Panc1 (cell line): Measurements from ENCODE around the gene WRNIP1. TPM values are rescaled to one million over a fixed set of nuclear protein-coding genes. Genes with fewer than 3 reads are reported as not detected.
A peak's percentile ranks its signal among the peaks of the same experiment; 100 is the strongest.

Source experiments
- ATAC-seq: fragments of 200-7000 bp; cut with Tn5 transposase; 2 replicates; pipeline ENCODE4 v1.9.1; 2020; ENCODE audit warnings: mild to moderate bottlenecking, moderate library complexity
- BruUV-seq: library from RNA; stranded (reverse); fragments of 400-500 nt; replicated peaks from 2 replicates; lab custom pipeline; 2021; lab: Mats Ljungman, UMichigan
- CTCF ChIA-PET: fragments of 300-600 bp; sonication (Branson Sonifier 250); formaldehyde crosslinking; loops from one replicate; lab custom pipeline; 2022; ENCODE audit warnings: antibody characterized with exemption; lab: Charles Lee
- POLR2A ChIA-PET: fragments of 300-600 bp; sonication (Branson Sonifier 250); formaldehyde crosslinking; loops from one replicate; lab custom pipeline; 2022; ENCODE audit warnings: antibody characterized with exemption; lab: Charles Lee
- DNase-seq: peaks from one replicate; pipeline ENCODE4 v3.0.0-alpha.2; 2010; ENCODE audit warnings: low read depth, low spot score
- H3K27ac ChIP-seq: 2 replicates; pipeline ENCODE4 v1.5.1; 2011; ENCODE audit warnings: mild to moderate bottlenecking, low read length, inconsistent platforms
- H3K27me3 ChIP-seq: fragments of 200-500 bp; sonication (Bioruptor generic); 2 replicates; pipeline ENCODE4 v1.6.0; 2014; ENCODE audit warnings: low read length, inconsistent platforms; ENCODE audit not compliant: control insufficient read depth, insufficient read depth
- H3K36me3 ChIP-seq: fragments of 200-500 bp; sonication (Bioruptor generic); 2 replicates; pipeline ENCODE4 v1.5.1; 2014; ENCODE audit warnings: inconsistent platforms, mild to moderate bottlenecking, low read length, moderate library complexity; ENCODE audit not compliant: control insufficient read depth, insufficient read depth
- H3K4me1 ChIP-seq: 2 replicates; pipeline ENCODE4 v1.5.1; 2011; ENCODE audit warnings: inconsistent platforms, mild to moderate bottlenecking, low read length, moderate library complexity; ENCODE audit not compliant: control insufficient read depth, insufficient read depth
- H3K4me3 ChIP-seq, 2 experiments: 2 replicates each; pipeline ENCODE4 v1.5.1; 2011 to 2012; ENCODE audit warnings: low read depth in 2 of 2, low read length in 2 of 2, mild to moderate bottlenecking in 2 of 2, inconsistent platforms in 1 of 2, moderate library complexity in 1 of 2
- H3K9me3 ChIP-seq: fragments of 200-500 bp; sonication (Bioruptor generic); 2 replicates; pipeline ENCODE4 v1.5.1; 2014; ENCODE audit warnings: low read depth, mild to moderate bottlenecking, inconsistent platforms, low read length, moderate library complexity; ENCODE audit not compliant: control insufficient read depth, insufficient read depth
- POLR2AphosphoS5 ChIP-seq: IDR thresholded peaks from 2 replicates; pipeline ENCODE4 v1.6.1; 2012; ENCODE audit warnings: mild to moderate bottlenecking, low read depth, low read length, moderate library complexity
- SIN3A ChIP-seq: IDR thresholded peaks from 2 replicates; pipeline ENCODE4 v1.6.1; 2012; ENCODE audit warnings: low read depth, mild to moderate bottlenecking, low read length, moderate library complexity, borderline replicate concordance; ENCODE audit not compliant: insufficient read depth
- TCF7L2 ChIP-seq: IDR thresholded peaks from 2 replicates; pipeline ENCODE4 v1.6.1; 2011; ENCODE audit warnings: mild to moderate bottlenecking, low read depth, low read length, inconsistent platforms
- in situ Hi-C: cut with HindIII; loops from 2 replicates; pipeline ENCODE4 v1.10.0; 2016; ENCODE audit warnings: low sequenced_read_pairs, low pct_unique_long_range_greater_than_20kb
- intact Hi-C: fragments of 100-400 bp; cut with micrococcal nuclease; formaldehyde crosslinking; loops from one replicate; pipeline ENCODE4 v1.10.0; 2022; ENCODE audit not compliant: unreplicated experiment
- total RNA-seq: library from RNA; stranded (reverse); gene quantifications from one replicate; pipeline ENCODE4 v1.2.1, GENCODE V29; 2021; ENCODE audit not compliant: unreplicated experiment
- TF ChIP-seq, protein P1 (sequence below), 2 experiments: IDR thresholded peaks; 2 replicates each; pipeline ENCODE4 v1.6.1; 2011 to 2012; ENCODE audit warnings: low read depth in 2 of 2, control low read depth in 1 of 2, low read length in 1 of 2, mild to moderate bottlenecking in 1 of 2, moderate library complexity in 1 of 2; ENCODE audit not compliant: insufficient read depth in 1 of 2
- TF ChIP-seq, protein P2 (sequence below): fragments of 450-650 bp; IDR thresholded peaks from 2 replicates; pipeline ENCODE4 v1.5.1; 2017; ENCODE audit warnings: mild to moderate bottlenecking

The WRNIP1 gene
- total RNA-seq, 1 experiment from 2014 or later, result 69.1 TPM

DNA sequence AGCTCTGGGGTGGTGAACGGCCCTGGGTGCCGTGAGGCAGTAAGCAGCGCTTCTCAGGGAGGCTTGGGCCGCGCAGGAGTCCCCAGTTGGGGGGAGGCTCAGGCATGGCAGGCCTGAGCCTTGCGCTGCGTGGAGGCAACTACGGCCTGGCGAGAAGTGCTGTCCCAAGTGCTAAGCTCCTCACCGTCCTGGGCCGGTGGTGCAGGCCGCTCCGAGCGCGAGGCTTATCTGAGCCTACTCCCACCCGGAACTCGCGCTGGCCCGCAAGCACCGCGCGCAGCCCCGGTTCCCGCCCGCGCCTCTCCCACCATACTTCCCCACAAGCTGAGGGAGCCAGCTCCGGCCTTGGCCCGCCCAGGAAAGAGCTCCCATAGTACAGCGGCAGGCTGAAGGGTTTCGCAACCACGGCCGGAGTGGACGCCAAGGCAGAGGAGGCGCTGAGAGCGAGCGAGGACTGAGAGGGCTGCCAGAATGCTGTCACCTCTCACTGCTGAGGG lies 1.8 kb upstream of the WRNIP1 start:
- Histone ChIP-seq H3K27me3 (no peaks in the 10 kb centered on the region), H3K36me3 (no peaks in the 10 kb centered on the region; the same call in 1 of the 2 replicates), H3K4me1 (peaks cover 17% of the 10 kb centered on the region), H3K4me3 (no peak overlapping the region), H3K27ac (no peak overlapping the region), H3K9me3 (0 out of 2 replicates have a peak, but pooled peaks cover 5% of the 10 kb centered on the region)
- no TSS peak for BruUV-seq
- ATAC-seq (no peak), DNase-seq (no peak)
- CTCF ChIA-PET, result interaction anchor here (0.7 kb wide), 1 partner anchor 226 kb away, joined by 3 read pairs; no protein-coding TSS in a partner anchor
- POLR2A ChIA-PET, result no interaction called here
- in situ Hi-C loops (no loop called here), intact Hi-C loops (no loop called here)
- no peak for TF ChIP-seq SIN3A
- TF ChIP-seq POLR2AphosphoS5, result no peak
- TF ChIP-seq TCF7L2, result no peak
- TF ChIP-seq, protein P1, sequence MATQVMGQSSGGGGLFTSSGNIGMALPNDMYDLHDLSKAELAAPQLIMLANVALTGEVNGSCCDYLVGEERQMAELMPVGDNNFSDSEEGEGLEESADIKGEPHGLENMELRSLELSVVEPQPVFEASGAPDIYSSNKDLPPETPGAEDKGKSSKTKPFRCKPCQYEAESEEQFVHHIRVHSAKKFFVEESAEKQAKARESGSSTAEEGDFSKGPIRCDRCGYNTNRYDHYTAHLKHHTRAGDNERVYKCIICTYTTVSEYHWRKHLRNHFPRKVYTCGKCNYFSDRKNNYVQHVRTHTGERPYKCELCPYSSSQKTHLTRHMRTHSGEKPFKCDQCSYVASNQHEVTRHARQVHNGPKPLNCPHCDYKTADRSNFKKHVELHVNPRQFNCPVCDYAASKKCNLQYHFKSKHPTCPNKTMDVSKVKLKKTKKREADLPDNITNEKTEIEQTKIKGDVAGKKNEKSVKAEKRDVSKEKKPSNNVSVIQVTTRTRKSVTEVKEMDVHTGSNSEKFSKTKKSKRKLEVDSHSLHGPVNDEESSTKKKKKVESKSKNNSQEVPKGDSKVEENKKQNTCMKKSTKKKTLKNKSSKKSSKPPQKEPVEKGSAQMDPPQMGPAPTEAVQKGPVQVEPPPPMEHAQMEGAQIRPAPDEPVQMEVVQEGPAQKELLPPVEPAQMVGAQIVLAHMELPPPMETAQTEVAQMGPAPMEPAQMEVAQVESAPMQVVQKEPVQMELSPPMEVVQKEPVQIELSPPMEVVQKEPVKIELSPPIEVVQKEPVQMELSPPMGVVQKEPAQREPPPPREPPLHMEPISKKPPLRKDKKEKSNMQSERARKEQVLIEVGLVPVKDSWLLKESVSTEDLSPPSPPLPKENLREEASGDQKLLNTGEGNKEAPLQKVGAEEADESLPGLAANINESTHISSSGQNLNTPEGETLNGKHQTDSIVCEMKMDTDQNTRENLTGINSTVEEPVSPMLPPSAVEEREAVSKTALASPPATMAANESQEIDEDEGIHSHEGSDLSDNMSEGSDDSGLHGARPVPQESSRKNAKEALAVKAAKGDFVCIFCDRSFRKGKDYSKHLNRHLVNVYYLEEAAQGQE (IDR thresholded peaks at IDR 0.05; ENCODE audit: insufficient read depth in 1 of 2, low read depth in 2 of 2, low read length in 1 of 2), result no peak
- TF ChIP-seq, protein P2, sequence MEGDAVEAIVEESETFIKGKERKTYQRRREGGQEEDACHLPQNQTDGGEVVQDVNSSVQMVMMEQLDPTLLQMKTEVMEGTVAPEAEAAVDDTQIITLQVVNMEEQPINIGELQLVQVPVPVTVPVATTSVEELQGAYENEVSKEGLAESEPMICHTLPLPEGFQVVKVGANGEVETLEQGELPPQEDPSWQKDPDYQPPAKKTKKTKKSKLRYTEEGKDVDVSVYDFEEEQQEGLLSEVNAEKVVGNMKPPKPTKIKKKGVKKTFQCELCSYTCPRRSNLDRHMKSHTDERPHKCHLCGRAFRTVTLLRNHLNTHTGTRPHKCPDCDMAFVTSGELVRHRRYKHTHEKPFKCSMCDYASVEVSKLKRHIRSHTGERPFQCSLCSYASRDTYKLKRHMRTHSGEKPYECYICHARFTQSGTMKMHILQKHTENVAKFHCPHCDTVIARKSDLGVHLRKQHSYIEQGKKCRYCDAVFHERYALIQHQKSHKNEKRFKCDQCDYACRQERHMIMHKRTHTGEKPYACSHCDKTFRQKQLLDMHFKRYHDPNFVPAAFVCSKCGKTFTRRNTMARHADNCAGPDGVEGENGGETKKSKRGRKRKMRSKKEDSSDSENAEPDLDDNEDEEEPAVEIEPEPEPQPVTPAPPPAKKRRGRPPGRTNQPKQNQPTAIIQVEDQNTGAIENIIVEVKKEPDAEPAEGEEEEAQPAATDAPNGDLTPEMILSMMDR, result no peak

GRCh38 chr6:2763876-2764540 lies 1.2 kb upstream of the WRNIP1 start:
- ATAC-seq, result no peak
- Histone ChIP-seq H3K27me3 (no peaks in the 10 kb centered on the region), H3K4me1 (peaks cover 23% of the 10 kb centered on the region), H3K36me3 (no peaks in the 10 kb centered on the region; the same call in 1 of the 2 replicates), H3K9me3 (0 out of 2 replicates have a peak, but pooled peaks cover 5% of the 10 kb centered on the region), H3K27ac (peak overlapping the region; percentile 97), H3K4me3 (peak overlapping the region; percentile 74 to 89)
- intact Hi-C loops (no loop called here), in situ Hi-C loops (no loop called here)
- TF ChIP-seq, protein P2, result no peak
- TF ChIP-seq TCF7L2 (no peak), SIN3A (no peak), POLR2AphosphoS5 (no peak)
- TF ChIP-seq, protein P1 (IDR thresholded peaks at IDR 0.05; ENCODE audit: insufficient read depth in 1 of 2, low read depth in 2 of 2, low read length in 1 of 2), result no peak
- CTCF ChIA-PET, result interaction anchor here (0.7 kb wide), 1 partner anchor 225 kb away, joined by 3 read pairs; no protein-coding TSS in a partner anchor
- no peak for DNase-seq
- BruUV-seq, result no TSS peak
- POLR2A ChIA-PET, result no interaction called here
